ENCODE results near the gene ARMH3. TPM values are rescaled to one million over a fixed set of nuclear protein-coding genes. Genes with fewer than 3 reads are reported as not detected.
"Not testable (repeated sequence)": the region's sequence is repeated elsewhere in the genome, so short reads cannot be mapped to it uniquely, and the experiment has no call there.

Gene ARMH3
- total RNA-seq, 4 donors from 2014 or later, result 9.7 to 14.9 (median 13.4) TPM

GRCh38 chr10:102007796-102008195, 48.2 kb downstream of the ARMH3 start:
- intact Hi-C loops (cut with DNase I; ENCODE audit: low total_unique reads), result no loop called here
- H3K4me1 ChIP-seq, result no peaks in the 10 kb centered on the region
- no peak for TF ChIP-seq POLR2A (IDR thresholded peaks at IDR 0.05)
- no peak for TF ChIP-seq CTCF (IDR thresholded peaks at IDR 0.05 in 4 of 5, conservative IDR thresholded peaks at IDR 0.05 in 1 of 5)
- DNase-seq (no peak), ATAC-seq (no peak)
- in situ Hi-C loops (cut with MboI; ENCODE audit: low sequenced_read_pairs in 4 of 4), result loop anchor here in 2 of 4 donors (10.0 kb wide), 2 partner anchors 113 to 403 kb away; no protein-coding TSS in a partner anchor
- no peak overlapping the region for H3K27ac ChIP-seq
- H3K9me3 ChIP-seq, result no peaks in the 10 kb centered on the region
- H3K36me3 ChIP-seq, result peaks cover 0 to 53% of the 10 kb centered on the region in 2 donors
- no peak overlapping the region for H3K4me3 ChIP-seq
- H3K27me3 ChIP-seq, result no peaks in the 10 kb centered on the region

- in situ Hi-C loops (cut with MboI; ENCODE audit: low sequenced_read_pairs in 4 of 4), result loop anchor here in 2 of 4 donors (10.0 kb wide), 2 partner anchors 112 to 402 kb away; no protein-coding TSS in a partner anchor
- H3K27ac ChIP-seq; H3K9me3 ChIP-seq; H3K4me1 ChIP-seq; DNase-seq; ATAC-seq; H3K4me3 ChIP-seq; H3K27me3 ChIP-seq; intact Hi-C loops (cut with DNase I; ENCODE audit: low total_unique reads): not testable (repeated sequence)
- peaks cover 0 to 52% of the 10 kb centered on the region in 2 donors for H3K36me3 ChIP-seq
Measured at GRCh38 chr10:102007031-102007430, 48.9 kb downstream of the ARMH3 start.

GRCh38 chr10:102004376-102004775, 51.6 kb downstream of the ARMH3 start:
- Histone ChIP-seq H3K9me3 (no peaks in the 10 kb centered on the region), H3K4me1 (no peaks in the 10 kb centered on the region), H3K36me3 (peaks cover 0 to 60% of the 10 kb centered on the region in 2 donors), H3K27me3 (no peaks in the 10 kb centered on the region), H3K4me3 (no peak overlapping the region), H3K27ac (no peak overlapping the region)
- no peak for DNase-seq
- no peak for ATAC-seq
- no peak for TF ChIP-seq CTCF (IDR thresholded peaks at IDR 0.05 in 4 of 5, conservative IDR thresholded peaks at IDR 0.05 in 1 of 5)
- TF ChIP-seq POLR2A (IDR thresholded peaks at IDR 0.05), result no peak
- in situ Hi-C loops (cut with MboI; ENCODE audit: low sequenced_read_pairs in 4 of 4) (loop anchor here in 2 of 4 donors (10.0 kb wide), 2 partner anchors 110 to 400 kb away; no protein-coding TSS in a partner anchor), intact Hi-C loops (cut with DNase I; ENCODE audit: low total_unique reads) (no loop called here)

GRCh38 chr10:102003541-102003940, 52.4 kb downstream of the ARMH3 start:
- no peaks in the 10 kb centered on the region for H3K27me3 ChIP-seq
- H3K9me3 ChIP-seq, result no peaks in the 10 kb centered on the region
- no peaks in the 10 kb centered on the region for H3K4me1 ChIP-seq
- H3K36me3 ChIP-seq, result peaks cover 0 to 63% of the 10 kb centered on the region in 2 donors
- TF ChIP-seq CTCF (IDR thresholded peaks at IDR 0.05 in 4 of 5, conservative IDR thresholded peaks at IDR 0.05 in 1 of 5), result no peak
- TF ChIP-seq POLR2A (IDR thresholded peaks at IDR 0.05), result no peak
- H3K27ac ChIP-seq, result no peak overlapping the region
- intact Hi-C loops (cut with DNase I; ENCODE audit: low total_unique reads) (no loop called here), in situ Hi-C loops (cut with MboI; ENCODE audit: low sequenced_read_pairs in 4 of 4) (loop anchor here in 2 of 4 donors (10.0 kb wide), 2 partner anchors 109 to 399 kb away; no protein-coding TSS in a partner anchor)
- ATAC-seq (no peak), DNase-seq (no peak)
- H3K4me3 ChIP-seq, result no peak overlapping the region

GRCh38 chr10:102001435-102002068, 54.4 kb downstream of the ARMH3 start:
- in situ Hi-C loops (cut with MboI; ENCODE audit: low sequenced_read_pairs in 4 of 4), result loop anchor here in 2 of 4 donors (10.0 kb wide), 2 partner anchors 107 to 397 kb away; no protein-coding TSS in a partner anchor
- intact Hi-C loops (cut with DNase I; ENCODE audit: low total_unique reads), result no loop called here
- no peak overlapping the region for H3K4me3 ChIP-seq
- TF ChIP-seq CTCF (IDR thresholded peaks at IDR 0.05 in 4 of 5, conservative IDR thresholded peaks at IDR 0.05 in 1 of 5) (no peak), POLR2A (IDR thresholded peaks at IDR 0.05) (no peak)
- H3K4me1 ChIP-seq, result no peaks in the 10 kb centered on the region
- no peak overlapping the region for H3K27ac ChIP-seq
- no peak for DNase-seq
- ATAC-seq, result no peak
- no peaks in the 10 kb centered on the region for H3K9me3 ChIP-seq
- H3K36me3 ChIP-seq, result peaks cover 0 to 61% of the 10 kb centered on the region in 2 donors
- H3K27me3 ChIP-seq, result no peaks in the 10 kb centered on the region

Data from gastrocnemius medialis (tissue), 4 donors.